ENCODE results near the gene CA5B.
"Not testable (repeated sequence)": the region's sequence is repeated elsewhere in the genome, so short reads cannot be mapped to it uniquely, and the experiment has no call there.

CA5B gene, protein sequence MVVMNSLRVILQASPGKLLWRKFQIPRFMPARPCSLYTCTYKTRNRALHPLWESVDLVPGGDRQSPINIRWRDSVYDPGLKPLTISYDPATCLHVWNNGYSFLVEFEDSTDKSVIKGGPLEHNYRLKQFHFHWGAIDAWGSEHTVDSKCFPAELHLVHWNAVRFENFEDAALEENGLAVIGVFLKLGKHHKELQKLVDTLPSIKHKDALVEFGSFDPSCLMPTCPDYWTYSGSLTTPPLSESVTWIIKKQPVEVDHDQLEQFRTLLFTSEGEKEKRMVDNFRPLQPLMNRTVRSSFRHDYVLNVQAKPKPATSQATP

DNA sequence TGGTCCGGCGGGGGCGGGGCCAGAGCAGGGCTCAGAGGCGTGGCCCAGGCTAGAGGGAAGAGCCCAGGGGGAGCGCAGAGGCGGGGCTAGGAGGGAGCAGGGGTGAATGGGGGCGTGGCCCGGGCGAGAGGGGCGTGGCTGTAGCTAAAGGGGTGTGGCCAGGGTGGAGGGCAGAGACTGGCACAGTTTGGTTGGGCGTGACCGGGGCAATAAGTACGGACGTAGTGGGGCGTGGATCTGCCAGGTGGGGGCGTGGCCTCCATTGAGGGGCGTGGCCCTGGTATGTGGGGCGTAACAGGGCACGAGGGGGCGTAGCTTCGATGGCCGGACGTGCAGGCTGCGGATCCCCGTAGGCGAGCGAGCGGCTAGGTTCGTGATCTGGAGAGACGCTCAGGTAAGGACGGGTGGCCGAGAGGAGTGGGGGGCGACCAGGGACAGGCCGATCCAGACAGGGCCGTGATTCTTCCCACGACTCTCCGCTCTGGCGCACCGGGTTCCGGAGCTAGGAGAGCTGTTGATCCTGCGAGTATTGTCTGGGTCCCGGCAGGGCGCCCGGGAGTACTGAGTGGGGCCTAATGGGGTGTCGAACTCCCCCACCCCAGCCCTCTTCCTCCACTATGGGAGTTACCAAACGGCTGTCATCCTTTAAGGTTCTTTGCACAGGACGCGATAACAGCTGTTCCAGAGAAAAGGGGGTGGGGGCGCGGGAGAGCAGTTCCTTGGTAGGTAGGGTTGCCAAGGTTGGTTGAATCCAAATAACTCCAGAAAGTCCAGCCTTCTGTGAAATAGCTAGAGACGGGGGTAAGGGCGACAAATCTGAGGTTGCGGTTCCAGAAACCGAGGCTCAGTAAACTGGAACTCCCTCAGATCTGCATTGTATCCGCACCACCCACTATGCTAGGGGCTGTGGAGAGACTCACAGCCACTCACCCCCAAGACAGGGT, at the start of gene CA5B:
Gene CA5B (plus strand): TSS at position 312 of the 944 bp plus-strand sequence. CDS start 11,754 bp downstream, outside the sequence.
- no peak for DNase-seq

- no peak for DNase-seq
These were observed 43.1 kb upstream of the CA5B start for GRCh38 chrX:15694941-15695451.

DNA sequence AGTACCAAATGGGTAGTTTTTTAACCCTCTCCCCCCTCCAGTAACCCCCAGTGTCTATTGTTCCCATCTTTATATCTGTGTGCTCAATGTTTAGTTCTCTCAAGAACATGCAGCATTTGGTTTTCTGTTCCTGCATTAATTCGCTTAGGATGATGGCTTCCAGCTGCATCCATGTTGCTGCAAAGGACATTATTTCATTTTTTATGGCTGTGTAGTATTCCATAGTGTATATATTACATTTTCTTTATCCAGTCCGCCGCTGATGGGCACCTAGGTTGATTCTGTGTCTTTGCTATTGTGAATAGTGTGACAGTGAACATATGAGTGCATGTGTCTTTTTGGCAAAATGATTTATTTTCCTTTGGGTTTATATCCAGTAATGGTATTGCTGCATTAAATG, 41.6 kb upstream of the CA5B start:
- no peak for DNase-seq

DNA sequence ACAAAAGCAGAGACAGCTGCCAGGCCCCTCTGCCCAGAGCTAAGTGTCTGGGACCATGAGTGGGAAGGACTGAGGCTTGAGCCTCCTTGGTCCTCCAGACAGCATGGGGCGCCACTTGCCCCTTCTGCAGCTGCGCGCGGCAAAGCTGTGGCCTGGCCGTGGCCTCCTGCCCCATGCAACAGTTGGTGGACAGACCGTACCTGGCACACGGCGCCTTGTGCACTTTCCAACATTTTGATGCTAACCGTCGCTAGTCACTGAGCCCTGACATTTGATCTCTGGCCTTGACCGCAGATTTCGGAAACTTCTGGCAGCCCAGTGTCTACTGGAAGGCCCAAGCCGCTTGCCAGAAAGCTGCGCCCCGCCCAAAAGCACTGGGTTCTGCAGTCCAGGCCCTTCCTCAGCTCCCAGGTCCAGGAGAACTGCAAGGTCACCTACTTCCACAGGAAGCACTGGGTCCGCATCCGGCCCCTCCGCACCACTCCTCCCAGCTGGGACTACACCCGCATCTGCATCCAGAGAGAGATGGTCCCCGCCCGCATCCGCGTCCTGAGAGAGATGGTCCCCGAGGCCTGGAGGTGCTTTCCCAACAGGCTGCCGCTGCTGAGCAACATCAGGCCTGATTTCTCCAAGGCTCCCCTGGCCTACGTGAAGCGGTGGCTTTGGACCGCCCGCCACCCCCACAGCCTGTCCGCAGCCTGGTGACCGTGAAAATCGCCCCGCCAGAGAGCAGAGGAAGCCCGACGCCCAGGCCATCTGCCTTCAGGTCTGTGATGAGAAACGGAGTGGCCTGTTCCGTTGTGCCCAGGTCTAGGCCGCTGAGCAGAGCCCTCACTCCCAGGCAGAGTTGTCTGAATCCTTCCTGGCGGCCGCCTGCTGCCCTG, 35.3 kb upstream of the CA5B start:
- DNase-seq = no peak

DNA sequence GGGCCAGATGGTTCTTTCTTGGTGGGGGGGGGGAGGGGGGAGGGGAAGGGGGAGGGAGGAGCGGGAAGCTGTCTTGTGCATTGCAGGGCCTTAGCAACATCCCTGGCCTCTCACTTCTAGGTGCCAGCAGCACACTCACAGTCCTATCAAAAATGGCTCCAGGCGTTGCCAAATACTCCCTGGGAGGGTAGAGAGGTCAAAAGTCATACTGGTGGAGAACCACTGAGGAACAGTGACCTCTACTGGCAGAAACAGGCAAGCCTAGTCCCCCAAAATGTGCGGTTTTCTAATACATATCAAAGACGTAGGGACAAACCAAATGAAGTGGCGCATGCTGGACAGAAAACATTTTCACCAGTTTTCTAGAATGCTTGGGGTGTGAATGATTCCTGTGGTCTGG, 34.3 kb upstream of the CA5B start:
- not testable (repeated sequence) for DNase-seq

- not testable (repeated sequence) for DNase-seq
These were observed 33.8 kb upstream of the CA5B start for GRCh38 chrX:15704273-15704672.

DNA sequence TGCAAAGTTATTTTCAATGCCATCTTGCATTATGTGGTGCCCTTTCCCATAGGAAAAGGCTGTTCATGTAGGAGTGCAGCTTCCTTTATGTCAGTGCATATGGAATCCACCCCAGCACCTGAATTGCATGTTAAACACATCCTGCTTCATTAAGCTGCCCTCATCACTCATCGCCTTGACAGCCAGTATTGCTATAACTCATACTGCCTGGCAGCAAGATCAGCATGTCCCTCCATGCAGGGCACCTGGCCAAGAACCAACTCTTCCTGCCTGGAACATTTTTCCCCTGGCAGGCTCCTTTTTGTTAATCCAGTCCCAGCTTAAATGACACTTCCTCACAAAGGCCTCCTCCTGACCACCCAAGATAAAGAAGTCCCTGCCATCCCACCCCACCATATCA, 23.5 kb upstream of the CA5B start:
- DNase-seq = no peak

- DNase-seq = no peak
These were observed 19.6 kb upstream of the CA5B start for GRCh38 chrX:15718283-15718970.

GRCh38 chrX:15719324-15719968, 18.6 kb upstream of the CA5B start:
- DNase-seq = no peak

DNA sequence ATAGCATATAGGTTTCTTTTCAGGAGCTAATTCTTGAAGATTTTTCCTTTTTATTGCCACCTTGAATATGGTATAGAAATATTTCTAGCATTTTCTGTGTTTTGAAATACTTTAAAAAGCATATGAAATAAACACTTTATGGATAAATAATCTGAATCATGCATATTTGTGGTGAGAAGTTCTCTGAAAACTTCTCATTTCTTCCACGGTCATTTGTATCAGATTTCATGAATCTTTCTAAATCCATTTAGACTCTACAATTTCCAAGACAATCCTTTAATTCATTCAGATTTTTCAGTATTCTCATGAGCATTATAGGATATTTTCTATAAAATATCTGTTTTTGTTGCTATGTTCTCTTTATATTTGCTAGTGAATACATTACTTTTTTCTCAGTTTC, 16.2 kb upstream of the CA5B start:
- DNase-seq = no peak

- DNase-seq = no peak
These were observed 14.1 kb upstream of the CA5B start for GRCh38 chrX:15723887-15724517.

- no peak for DNase-seq
These were observed 13.2 kb upstream of the CA5B start for GRCh38 chrX:15724911-15725310.

- not testable (repeated sequence) for DNase-seq
These were observed 6.7 kb upstream of the CA5B start for GRCh38 chrX:15731368-15731767.

GRCh38 chrX:15737190-15737958, 696 bp upstream of the CA5B start:
- DNase-seq = no peak

DNA sequence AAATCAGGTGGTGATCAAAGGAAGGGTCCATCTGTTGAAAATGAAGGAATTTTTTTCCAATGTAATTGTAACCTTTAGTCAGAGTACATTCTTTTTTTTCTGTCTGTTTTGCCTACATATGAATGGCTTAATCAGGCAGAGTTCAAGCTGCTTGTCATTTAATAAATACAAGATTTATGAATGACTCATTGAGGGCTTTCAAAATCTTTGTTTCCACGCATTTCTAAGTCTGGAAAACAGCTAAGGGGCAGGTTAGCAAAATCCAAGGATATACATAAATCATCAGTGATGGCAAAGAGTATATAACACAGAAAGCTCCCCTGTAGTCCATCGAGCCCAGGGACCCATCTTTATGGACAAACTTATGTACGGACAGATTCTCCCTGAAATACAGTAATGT, 1.8 kb downstream of the CA5B start:
- DNase-seq = no peak

DNA sequence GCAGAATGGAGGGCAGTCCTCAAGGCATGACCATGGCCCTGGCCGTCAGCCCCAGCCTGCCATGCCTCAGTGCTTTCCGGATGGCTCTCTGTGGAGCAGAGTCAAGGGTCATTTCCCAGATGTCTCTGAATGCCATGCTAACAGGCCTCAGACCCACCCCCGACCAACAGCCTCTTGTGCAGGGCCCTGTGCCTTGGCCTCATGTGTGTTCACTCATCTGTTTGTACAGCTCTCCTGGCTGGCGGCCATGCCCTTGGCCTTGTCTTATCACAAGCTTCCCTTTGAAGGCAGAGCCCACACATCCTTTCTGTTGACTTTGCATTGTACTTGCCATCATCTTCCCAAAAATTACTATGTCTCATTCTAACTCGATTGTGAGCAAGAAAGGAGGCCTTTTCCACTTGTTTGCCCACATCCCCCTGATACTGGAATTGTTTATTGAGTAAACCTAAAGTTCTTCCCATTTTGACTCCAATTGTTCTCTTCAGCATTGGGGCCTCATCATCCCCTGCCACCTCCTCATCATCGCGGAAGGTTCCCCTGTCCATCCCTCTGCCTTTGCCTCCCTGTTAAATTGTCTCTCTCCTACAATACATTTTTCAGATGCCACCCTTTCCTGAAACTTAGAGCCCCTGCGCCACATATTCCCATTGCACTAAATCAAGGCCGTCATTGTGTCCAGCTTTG, 6.3 kb downstream of the CA5B start:
- no peak for DNase-seq

- DNase-seq = no peak
These were observed 7.1 kb downstream of the CA5B start for GRCh38 chrX:15745179-15745578.

- not testable (repeated sequence) for DNase-seq
These were observed 8.6 kb downstream of the CA5B start for GRCh38 chrX:15746651-15747050.

GRCh38 chrX:15747626-15748173, 9.6 kb downstream of the CA5B start:
- no peak for DNase-seq
